Endothelial cell of umbilical vein (primary cell): ENCODE results near the gene RABIF.

Experiments
- CTCF ChIP-seq, 2 donors: IDR thresholded peaks; 1 replicate in 1 of 2; 2 replicates in 1 of 2; pipeline ENCODE4 v1.5.1; 2011; ENCODE audit warnings: low read length in 2 of 2, mild to moderate bottlenecking in 2 of 2, moderate library complexity in 2 of 2, control low read depth in 1 of 2, inconsistent platforms in 1 of 2, low read depth in 1 of 2; ENCODE audit not compliant: insufficient read depth in 1 of 2; ENCODE audit errors: extremely low read depth in 1 of 2
- EZH2 ChIP-seq: IDR thresholded peaks from 2 replicates; pipeline ENCODE4 v1.6.1; 2012; ENCODE audit warnings: borderline replicate concordance, low read depth, mild to moderate bottlenecking, moderate library complexity, low read length, inconsistent platforms; ENCODE audit not compliant: severe bottlenecking
- JUN ChIP-seq: IDR thresholded peaks from 2 replicates; pipeline ENCODE4 v1.6.1; 2011; ENCODE audit warnings: borderline replicate concordance, low read depth; ENCODE audit not compliant: insufficient read length, insufficient read depth
- MAX ChIP-seq: IDR thresholded peaks from 2 replicates; pipeline ENCODE4 v1.6.1; 2011; ENCODE audit not compliant: insufficient read depth, insufficient read length
- POLR2A ChIP-seq: IDR thresholded peaks from 2 replicates; pipeline ENCODE4 v1.6.1; 2012; ENCODE audit warnings: low read depth, mild to moderate bottlenecking, control low read depth, low read length
- POLR2AphosphoS5 ChIP-seq: IDR thresholded peaks from 2 replicates; pipeline ENCODE4 v1.6.1; 2012; ENCODE audit warnings: low read depth, mild to moderate bottlenecking, control low read depth, low read length, moderate library complexity; ENCODE audit not compliant: insufficient read depth

GRCh38 chr1:202854787-202855186, 34.2 kb downstream of the RABIF start:
- TF ChIP-seq CTCF (IDR thresholded peaks at IDR 0.05; ENCODE audit: extremely low read depth in 1 of 2, insufficient read depth in 1 of 2, low read depth in 1 of 2, low read length in 2 of 2) (no peak), JUN (no peak), EZH2 (no peak), MAX (no peak), POLR2A (no peak), POLR2AphosphoS5 (no peak)
